PC-9 (cell line): ENCODE measurements around the gene CROCC. TPM values are rescaled to one million over a fixed set of nuclear protein-coding genes. Genes with fewer than 3 reads are reported as not detected.
"Not testable (repeated sequence)": the region's sequence is repeated elsewhere in the genome, so short reads cannot be mapped to it uniquely, and the experiment has no call there.

Experiments
- BruUV-seq: library from RNA; stranded (reverse); fragments of 400-500 nt; replicated peaks from 2 replicates; lab custom pipeline; 2021; lab: Mats Ljungman, UMichigan
- CTCF ChIA-PET: fragments of 300-600 bp; sonication (Branson Sonifier 250); formaldehyde crosslinking; loops from one replicate; lab custom pipeline; 2022; ENCODE audit warnings: antibody characterized with exemption; lab: Charles Lee
- POLR2A ChIA-PET: fragments of 300-600 bp; sonication (Branson Sonifier 250); formaldehyde crosslinking; loops from one replicate; lab custom pipeline; 2022; ENCODE audit warnings: antibody characterized with exemption; ENCODE audit not compliant: unreplicated experiment; lab: Charles Lee
- DNase-seq, 2 experiments: peaks; one replicate each; pipeline versions ENCODE4 v3.0.0 to v3.0.0-alpha.2; 2015 to 2022; ENCODE audit warnings: mixed read lengths in 1 of 2
- H2AFZ ChIP-seq: fragments of 200-600 bp; sonication (generic); 2 replicates; pipeline ENCODE4 v1.8.1; 2017; ENCODE audit warnings: antibody characterized with exemption
- H3F3A ChIP-seq: fragments of 200-600 bp; sonication (generic); 2 replicates; pipeline ENCODE4 v1.8.1; 2017; ENCODE audit warnings: antibody characterized with exemption, mild to moderate bottlenecking, low read depth; ENCODE audit not compliant: insufficient read depth
- H3K27ac ChIP-seq: fragments of 200-600 bp; sonication (generic); 2 replicates; pipeline ENCODE4 v1.6.1; 2016; ENCODE audit warnings: mixed run types
- H3K27me3 ChIP-seq: fragments of 200-600 bp; sonication (generic); 2 replicates; pipeline ENCODE4 v1.6.1; 2016; ENCODE audit warnings: low read depth, mixed run types; ENCODE audit not compliant: insufficient read depth
- H3K36me3 ChIP-seq: fragments of 200-600 bp; sonication (generic); 2 replicates; pipeline ENCODE4 v1.6.1; 2016; ENCODE audit warnings: low read depth, mixed run types
- H3K4me1 ChIP-seq: fragments of 200-600 bp; sonication (generic); replicated peaks from 2 replicates; pipeline ENCODE4 v1.6.1; 2016; ENCODE audit warnings: mixed run types; ENCODE audit not compliant: insufficient read depth
- H3K4me2 ChIP-seq: fragments of 200-600 bp; sonication (generic); 2 replicates; pipeline ENCODE4 v1.6.1; 2017; ENCODE audit warnings: mixed run types
- H3K4me3 ChIP-seq: fragments of 200-600 bp; sonication (generic); 2 replicates; pipeline ENCODE4 v1.6.1; 2016; ENCODE audit warnings: mixed run types
- H3K79me2 ChIP-seq: fragments of 200-600 bp; sonication (generic); 2 replicates; pipeline ENCODE4 v1.6.1; 2017; ENCODE audit warnings: low read depth, mixed run types
- H3K9me2 ChIP-seq: fragments of 200-600 bp; sonication (generic); 2 replicates; pipeline ENCODE4 v1.8.1; 2017; ENCODE audit warnings: mild to moderate bottlenecking; ENCODE audit not compliant: insufficient read depth
- H3K9me3 ChIP-seq: fragments of 200-600 bp; sonication (generic); 2 replicates; pipeline ENCODE4 v1.8.1; 2016; ENCODE audit warnings: low read depth; ENCODE audit not compliant: insufficient read depth
- H4K20me1 ChIP-seq: fragments of 200-600 bp; sonication (generic); 2 replicates; pipeline ENCODE4 v1.8.1; 2017; ENCODE audit not compliant: insufficient read depth
- CTCF ChIP-seq: fragments of 200-600 bp; sonication (generic); conservative IDR thresholded peaks from 2 replicates; pipeline ENCODE4 v1.6.1; 2017; ENCODE audit warnings: mixed run types, antibody characterized with exemption, mild to moderate bottlenecking, moderate library complexity
- EZH2 ChIP-seq: fragments of 200-600 bp; sonication (generic); IDR thresholded peaks from 2 replicates; pipeline ENCODE4 v1.8.0; 2017; ENCODE audit warnings: antibody characterized with exemption, low read depth
- intact Hi-C: fragments of 100-400 bp; cut with micrococcal nuclease; formaldehyde crosslinking; loops from one replicate; pipeline ENCODE4 v1.10.0; 2022; ENCODE audit not compliant: unreplicated experiment
- total RNA-seq: library from RNA; stranded (reverse); gene quantifications from 2 replicates; pipeline ENCODE4 v1.2.3, GENCODE V29; 2021

Gene CROCC
- total RNA-seq, 1 experiment from 2014 or later = 18.9 TPM

- H2AFZ ChIP-seq, H3K9me3 ChIP-seq, H3K4me1 ChIP-seq, DNase-seq, H3K36me3 ChIP-seq, H3K4me3 ChIP-seq, BruUV-seq, H3F3A ChIP-seq, H3K27me3 ChIP-seq, H3K4me2 ChIP-seq, H3K79me2 ChIP-seq, H3K9me2 ChIP-seq, H4K20me1 ChIP-seq, POLR2A ChIA-PET, H3K27ac ChIP-seq: not testable (repeated sequence)
- CTCF ChIA-PET = interaction anchor here (0.6 to 1.4 kb wide), 3 partner anchors 8 to 536 kb away, joined by 9 to 11 read pairs (median 9); no protein-coding TSS in a partner anchor
- intact Hi-C loops = loop anchor here (5.0 to 10.0 kb wide), 2 partner anchors 282 to 330 kb away; no protein-coding TSS in a partner anchor
Observed at GRCh38 chr1:16952376-16952775, 30.6 kb downstream of the CROCC start.

GRCh38 chr1:16954579-16954978 is 32.8 kb downstream of the CROCC start:
- no TSS peak for BruUV-seq
- CTCF ChIA-PET = interaction anchor here (0.6 kb wide), 1 partner anchor 392 kb away, joined by 4 read pairs; no protein-coding TSS in a partner anchor
- intact Hi-C loops = loop anchor here (5.0 to 10.0 kb wide), 2 partner anchors 280 to 332 kb away; no protein-coding TSS in a partner anchor

GRCh38 chr1:16955186-16955585 is 33.5 kb downstream of the CROCC start:
- no peaks in the 10 kb centered on the region for H4K20me1 ChIP-seq
- no peaks in the 10 kb centered on the region for H3K9me3 ChIP-seq
- BruUV-seq = no TSS peak
- no peak overlapping the region for H3K27ac ChIP-seq
- no peaks in the 10 kb centered on the region for H3K9me2 ChIP-seq
- TF ChIP-seq EZH2 (no peak), CTCF (no peak)
- H3K4me3 ChIP-seq = no peak overlapping the region
- no peak for DNase-seq
- no peaks in the 10 kb centered on the region for H3K36me3 ChIP-seq
- H3K4me2 ChIP-seq = no peak overlapping the region
- H3K79me2 ChIP-seq = no peaks in the 10 kb centered on the region
- CTCF ChIA-PET = no interaction called here
- no peaks in the 10 kb centered on the region for H3K4me1 ChIP-seq
- H3K27me3 ChIP-seq = no peaks in the 10 kb centered on the region
- POLR2A ChIA-PET = no interaction called here
- intact Hi-C loops = loop anchor here (10.0 kb wide), 1 partner anchor 280 kb away; no protein-coding TSS in a partner anchor
- no peaks in the 10 kb centered on the region for H3F3A ChIP-seq
- no peak overlapping the region for H2AFZ ChIP-seq

More at GRCh38 chr1:16954579-16954978, 32.8 kb downstream of the CROCC start:
- Histone ChIP-seq H3K4me3 (no peak overlapping the region), H3K4me1 (no peaks in the 10 kb centered on the region), H3K9me2 (no peaks in the 10 kb centered on the region), H3K4me2 (no peak overlapping the region), H3K79me2 (no peaks in the 10 kb centered on the region), H3K27me3 (no peaks in the 10 kb centered on the region), H3K36me3 (no peaks in the 10 kb centered on the region), H3K9me3 (no peaks in the 10 kb centered on the region), H3K27ac (no peak overlapping the region), H2AFZ (no peak overlapping the region), H4K20me1 (no peaks in the 10 kb centered on the region), H3F3A (no peaks in the 10 kb centered on the region)
- TF ChIP-seq EZH2 (no peak), CTCF (no peak)
- POLR2A ChIA-PET = no interaction called here
- no peak for DNase-seq

- Histone ChIP-seq H2AFZ (no peak overlapping the region), H3K27ac (no peak overlapping the region), H4K20me1 (no peaks in the 10 kb centered on the region), H3K4me2 (no peak overlapping the region), H3K9me2 (no peaks in the 10 kb centered on the region), H3K9me3 (no peaks in the 10 kb centered on the region), H3K79me2 (no peaks in the 10 kb centered on the region), H3F3A (peaks cover 3% of the 10 kb centered on the region; the same call in 1 of the 2 replicates), H3K4me3 (no peak overlapping the region), H3K27me3 (no peaks in the 10 kb centered on the region), H3K4me1 (no peaks in the 10 kb centered on the region), H3K36me3 (no peaks in the 10 kb centered on the region)
- intact Hi-C loops = loop anchor here (10.0 kb wide), 1 partner anchor 278 kb away; no protein-coding TSS in a partner anchor
- CTCF ChIA-PET = interaction anchor here (0.6 kb wide), 1 partner anchor 30 kb away, joined by 3 read pairs; no protein-coding TSS in a partner anchor
- TF ChIP-seq CTCF = no peak
- no peak for TF ChIP-seq EZH2
- POLR2A ChIA-PET = no interaction called here
- no peak for DNase-seq
- BruUV-seq = no TSS peak
Observed at GRCh38 chr1:16956775-16957174, 35.0 kb downstream of the CROCC start.
